ENCODE data around the gene SLC5A2. TPM values are rescaled to one million over a fixed set of nuclear protein-coding genes. Genes with fewer than 3 reads are reported as not detected.

Gene SLC5A2
- polyA plus RNA-seq, 2 of the 4 experiments (the other 2 are of a cell fraction) = 0.09 to 0.46 TPM

GRCh38 chr16:31471241-31471874 is 11.6 kb upstream of the SLC5A2 start:
- ChIA-PET POLR2A (interaction anchor here (1.0 to 2.2 kb wide), 2 partner anchors 11 to 37 kb away, joined by 8 to 13 read pairs; partner anchors contain the start of gene RUSF1), CTCF (interaction anchor here (0.7 to 4.8 kb wide), 2 partner anchors 12 to 97 kb away, joined by 4 to 28 read pairs; partner anchors contain the start of gene ARMC5)
- no peak for DNase-seq (ENCODE audit: low read depth in 1 of 2, low spot score in 1 of 2)
- FAIRE-seq = no peak
- H3K9me3 ChIP-seq = no peaks in the 10 kb centered on the region
- peak overlapping the region; percentile 84 for H3K4me3 ChIP-seq
- peaks cover 9% of the 10 kb centered on the region for H3K4me1 ChIP-seq
- ATAC-seq = no peak
- 64% methylated on average over 13 of the region's 15 CpGs for WGBS (ENCODE audit: missing lambda C conversion rate)
- peak overlapping the region; percentile 94 to 99 for H3K27ac ChIP-seq
- TF ChIP-seq NPAS2 (CRISPR knock-in tag; IDR thresholded peaks at IDR 0.05; ENCODE audit: borderline replicate concordance) (no peak), RAD21 (conservative IDR thresholded peaks at IDR 0.05 in 1 of 2, IDR thresholded peaks at IDR 0.05 in 1 of 2) (no peak), HMGXB4 (CRISPR knock-in tag; IDR thresholded peaks at IDR 0.05; ENCODE audit: borderline replicate concordance) (no peak), USF2 (IDR thresholded peaks at IDR 0.05) (no peak), HOXB5 (CRISPR knock-in tag; IDR thresholded peaks at IDR 0.05) (no peak)
- TF ChIP-seq, protein P1, sequence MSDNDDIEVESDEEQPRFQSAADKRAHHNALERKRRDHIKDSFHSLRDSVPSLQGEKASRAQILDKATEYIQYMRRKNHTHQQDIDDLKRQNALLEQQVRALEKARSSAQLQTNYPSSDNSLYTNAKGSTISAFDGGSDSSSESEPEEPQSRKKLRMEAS (IDR thresholded peaks at IDR 0.05) = no peak
- H3K4me2 ChIP-seq = peak overlapping the region; percentile 92

DNA sequence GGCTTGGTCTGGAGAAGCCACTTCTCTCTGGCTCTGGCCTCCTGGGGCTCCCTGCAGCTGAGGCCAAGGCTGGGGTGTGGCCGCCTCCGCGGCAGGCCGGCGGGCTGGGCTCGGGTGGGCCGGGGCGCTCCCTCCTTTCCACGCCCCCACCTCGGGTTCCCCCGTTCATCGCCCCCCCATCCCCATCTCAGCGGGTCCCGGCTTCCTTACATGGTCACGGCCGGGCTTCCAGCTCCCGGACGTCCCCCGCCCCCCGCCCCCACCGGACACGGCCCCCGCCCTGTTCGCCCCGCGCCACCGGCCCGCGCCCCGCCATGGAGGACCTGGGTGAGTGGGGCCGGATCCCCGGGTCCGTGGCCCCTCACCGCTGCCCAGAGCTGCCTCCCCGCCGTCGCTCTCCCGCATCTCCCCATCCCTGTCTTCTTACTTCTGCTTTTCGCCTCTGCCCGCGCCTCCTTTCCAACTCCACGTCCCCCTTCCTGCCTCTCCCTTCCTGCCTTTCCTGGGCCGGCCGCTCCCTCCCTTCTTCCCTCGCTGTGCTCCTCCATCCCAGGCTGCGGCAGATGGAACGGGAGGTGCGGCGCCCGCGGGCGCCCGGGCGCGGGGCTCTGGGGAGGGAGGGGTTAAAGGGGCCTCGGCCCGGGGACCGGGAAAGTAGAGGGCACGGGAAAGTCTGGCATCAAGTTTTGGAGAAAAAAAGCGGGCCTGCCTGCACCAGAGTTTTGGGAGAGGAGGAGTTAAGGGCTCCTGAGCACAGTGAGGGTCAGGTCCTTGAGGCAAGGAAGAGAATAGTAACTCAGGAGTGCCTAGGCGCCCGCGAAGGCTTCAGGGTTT is 10.8 kb upstream of the SLC5A2 start, which contains the start of gene TGFB1I1:
TGFB1I1 (plus strand) TSS at position 278 of the 834 bp plus-strand sequence; CDS start at position 315, 37 bp downstream.
- CTCF ChIA-PET = interaction anchor here (0.7 to 4.8 kb wide), 3 partner anchors 10 to 98 kb away, joined by 3 to 28 read pairs (median 4); partner anchors contain the start of gene ARMC5
- TF ChIP-seq BHLHE40 (IDR thresholded peaks at IDR 0.05; ENCODE audit: low read depth, low read length) (no peak), RNF2 (IDR thresholded peaks at IDR 0.05; ENCODE audit: borderline replicate concordance, low read depth) (0 out of 2 replicates have a peak, but pooled peaks have one; percentile 86), KDM1A (IDR thresholded peaks at IDR 0.05; ENCODE audit: low read depth) (no peak), POLR2A (IDR thresholded peaks at IDR 0.05; ENCODE audit: low read length) (peak; percentile 46), ZC3H11A (IDR thresholded peaks at IDR 0.05) (no peak), PHF8 (IDR thresholded peaks at IDR 0.05; ENCODE audit: borderline replicate concordance, low read depth) (peak; percentile 40; the same call in 1 of the 2 replicates), EHMT2 (IDR thresholded peaks at IDR 0.05; ENCODE audit: low read depth) (no peak), JUN (IDR thresholded peaks at IDR 0.05) (peak in 1 of 2 experiments; percentile 58; a peak in 2 of 5 replicates), HES2 (IDR thresholded peaks at IDR 0.05) (no peak), EP300 (IDR thresholded peaks at IDR 0.05) (no peak)
- TF ChIP-seq, protein P2, sequence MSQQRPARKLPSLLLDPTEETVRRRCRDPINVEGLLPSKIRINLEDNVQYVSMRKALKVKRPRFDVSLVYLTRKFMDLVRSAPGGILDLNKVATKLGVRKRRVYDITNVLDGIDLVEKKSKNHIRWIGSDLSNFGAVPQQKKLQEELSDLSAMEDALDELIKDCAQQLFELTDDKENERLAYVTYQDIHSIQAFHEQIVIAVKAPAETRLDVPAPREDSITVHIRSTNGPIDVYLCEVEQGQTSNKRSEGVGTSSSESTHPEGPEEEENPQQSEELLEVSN (IDR thresholded peaks at IDR 0.05; ENCODE audit: borderline replicate concordance, low read depth) = peak; percentile 36; the same call in 1 of the 2 replicates
- TF ChIP-seq, protein P1 (IDR thresholded peaks at IDR 0.05) = peak; percentile 55; the same call in 1 of the 2 replicates
- DNase-seq (ENCODE audit: low read depth in 1 of 2, low spot score in 1 of 2) = peak; percentile 50 to 56

More for the DNA sequence above, 10.8 kb upstream of the SLC5A2 start, which contains the start of gene TGFB1I1:
- H3K27ac ChIP-seq = peak within 1 kb of the TSS; percentile 94 to 99
- H3K4me3 ChIP-seq = peak within 1 kb of the TSS; percentile 84
- H3K4me2 ChIP-seq = peak within 1 kb of the TSS; percentile 92
- no peak for FAIRE-seq
- under 1% methylated on average over 28 of the region's 63 CpGs for WGBS (ENCODE audit: missing lambda C conversion rate)
- peaks cover 9% of the 10 kb centered on the region for H3K4me1 ChIP-seq
- POLR2A ChIA-PET = interaction anchor here (0.6 to 2.2 kb wide), 6 partner anchors 12 to 603 kb away, joined by 4 to 13 read pairs (median 8); partner anchors contain the start of genes ARMC5 and RUSF1
- H3K9me3 ChIP-seq = no peaks in the 10 kb centered on the region
- peak; percentile 56 to 76 for ATAC-seq
